Measurements from ENCODE around the gene NPFFR1.
A peak's percentile ranks its signal among the peaks of the same experiment; 100 is the strongest.

Gene NPFFR1

GRCh38 chr10:70234668-70235447 lies 48.9 kb downstream of the NPFFR1 start:
- TF ChIP-seq, protein P1, sequence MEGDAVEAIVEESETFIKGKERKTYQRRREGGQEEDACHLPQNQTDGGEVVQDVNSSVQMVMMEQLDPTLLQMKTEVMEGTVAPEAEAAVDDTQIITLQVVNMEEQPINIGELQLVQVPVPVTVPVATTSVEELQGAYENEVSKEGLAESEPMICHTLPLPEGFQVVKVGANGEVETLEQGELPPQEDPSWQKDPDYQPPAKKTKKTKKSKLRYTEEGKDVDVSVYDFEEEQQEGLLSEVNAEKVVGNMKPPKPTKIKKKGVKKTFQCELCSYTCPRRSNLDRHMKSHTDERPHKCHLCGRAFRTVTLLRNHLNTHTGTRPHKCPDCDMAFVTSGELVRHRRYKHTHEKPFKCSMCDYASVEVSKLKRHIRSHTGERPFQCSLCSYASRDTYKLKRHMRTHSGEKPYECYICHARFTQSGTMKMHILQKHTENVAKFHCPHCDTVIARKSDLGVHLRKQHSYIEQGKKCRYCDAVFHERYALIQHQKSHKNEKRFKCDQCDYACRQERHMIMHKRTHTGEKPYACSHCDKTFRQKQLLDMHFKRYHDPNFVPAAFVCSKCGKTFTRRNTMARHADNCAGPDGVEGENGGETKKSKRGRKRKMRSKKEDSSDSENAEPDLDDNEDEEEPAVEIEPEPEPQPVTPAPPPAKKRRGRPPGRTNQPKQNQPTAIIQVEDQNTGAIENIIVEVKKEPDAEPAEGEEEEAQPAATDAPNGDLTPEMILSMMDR (IDR thresholded peaks at IDR 0.05; ENCODE audit: extremely low read depth, missing control alignments) = no peak
- no peak for DNase-seq (ENCODE audit: low spot score)

DNA sequence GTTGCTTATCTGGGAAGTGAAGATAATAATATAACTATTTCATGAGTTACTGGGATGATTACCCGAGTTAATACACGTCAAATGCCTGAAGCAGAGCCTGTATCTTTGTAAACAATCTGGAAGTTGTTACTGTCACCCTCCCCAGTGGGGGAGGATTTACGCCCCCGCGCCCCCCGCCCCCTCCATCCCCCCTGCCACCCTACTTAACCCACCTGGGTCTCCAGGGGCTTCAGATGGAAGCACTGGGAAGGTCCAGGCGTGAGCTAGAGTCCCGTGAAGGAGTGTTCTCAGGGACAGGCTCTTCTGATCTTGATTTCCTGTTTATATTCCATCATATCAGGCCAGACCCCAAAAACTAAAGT lies 49.9 kb downstream of the NPFFR1 start:
- TF ChIP-seq, protein P1 (IDR thresholded peaks at IDR 0.05; ENCODE audit: extremely low read depth, missing control alignments) = no peak
- DNase-seq (ENCODE audit: low spot score) = no peak

- TF ChIP-seq, protein P1 (IDR thresholded peaks at IDR 0.05; ENCODE audit: extremely low read depth, missing control alignments) = no peak
- peak; percentile 100 for DNase-seq (ENCODE audit: low spot score)
These were observed 50.5 kb downstream of the NPFFR1 start, which contains the start of gene PPA1 for GRCh38 chr10:70233109-70233938. Gene PPA1, minus strand, starts transcription at chr10:70233429. Its CDS starts 102 bp downstream, at chr10:70233327.

- TF ChIP-seq, protein P1 (IDR thresholded peaks at IDR 0.05; ENCODE audit: extremely low read depth, missing control alignments) = no peak
- DNase-seq (ENCODE audit: low spot score) = no peak
These were observed 51.0 kb downstream of the NPFFR1 start for GRCh38 chr10:70232859-70233108.

DNA sequence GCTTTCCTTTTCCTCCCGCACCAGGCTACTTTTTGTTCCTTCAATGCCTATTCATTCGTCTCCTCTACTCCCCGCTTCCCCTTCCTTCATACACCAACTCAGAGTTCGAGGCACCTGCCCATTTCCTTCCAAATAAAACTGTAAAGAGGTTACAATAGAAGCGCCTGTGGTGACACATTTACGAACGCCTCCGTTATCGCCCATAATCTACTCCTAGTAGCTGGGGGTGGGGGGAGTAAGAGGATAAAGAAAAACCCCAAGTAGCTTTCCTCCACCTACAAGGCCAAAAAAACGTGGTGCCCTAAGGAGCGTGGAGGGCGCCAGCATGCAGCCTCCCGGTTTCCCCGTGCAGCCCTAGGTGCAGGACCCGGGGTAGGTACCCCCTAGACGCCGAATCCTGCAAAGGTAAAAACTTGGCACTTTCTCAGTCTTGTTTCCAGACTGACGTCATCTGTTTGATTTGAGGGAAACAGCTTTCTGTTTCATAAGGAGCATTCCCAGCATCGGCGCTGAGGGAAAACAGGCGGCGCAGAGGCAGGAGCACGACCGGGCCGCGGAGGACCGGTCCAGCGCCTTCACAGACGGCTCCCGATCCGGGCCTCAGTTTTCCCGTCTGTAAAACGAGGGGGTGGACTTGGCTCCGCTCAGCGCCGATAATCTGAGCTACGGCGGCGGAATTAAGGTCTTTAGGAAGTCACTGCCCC lies 51.5 kb downstream of the NPFFR1 start:
- DNase-seq (ENCODE audit: low spot score) = no peak
- TF ChIP-seq, protein P1 (IDR thresholded peaks at IDR 0.05; ENCODE audit: extremely low read depth, missing control alignments) = no peak

GRCh38 chr10:70228491-70228890 lies 55.3 kb downstream of the NPFFR1 start:
- TF ChIP-seq, protein P1 (IDR thresholded peaks at IDR 0.05; ENCODE audit: extremely low read depth, missing control alignments) = no peak
- DNase-seq (ENCODE audit: low spot score) = no peak
